Activated CD8-positive, alpha-beta memory T cell treated with anti-CD3 and anti-CD28 coated beads for 1 hour (primary cell): ENCODE results near the gene WTIP.
"Not testable (repeated sequence)": the region's sequence is repeated elsewhere in the genome, so short reads cannot be mapped to it uniquely, and the experiment has no call there.

Source experiments
- DNase-seq, 2 donors: peaks; one replicate each; pipeline ENCODE4 v3.0.0-alpha.2; 2020; ENCODE audit warnings: low read depth in 1 of 2; ENCODE audit errors: extremely low read depth in 1 of 2

WTIP gene

DNA sequence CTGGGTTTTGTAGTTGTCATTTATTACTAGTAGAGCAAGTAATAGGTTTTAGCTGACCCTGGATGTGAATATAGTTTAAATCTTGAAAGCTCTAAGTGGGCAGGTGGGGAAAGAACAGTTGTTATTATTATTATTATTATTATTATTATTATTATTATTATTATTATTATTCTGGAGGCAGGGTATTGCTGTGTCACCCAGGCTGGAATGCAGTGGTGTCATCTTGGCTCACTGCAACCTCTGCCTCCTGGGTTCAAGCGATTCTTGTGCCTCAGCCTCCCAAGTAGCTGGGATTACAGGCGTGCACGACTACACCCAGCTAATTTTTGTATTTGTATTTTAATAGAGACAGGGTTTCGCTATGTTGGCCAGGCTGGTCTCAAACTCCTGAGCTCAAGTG, 3.1 kb upstream of the WTIP start:
- DNase-seq: not testable (repeated sequence)

DNA sequence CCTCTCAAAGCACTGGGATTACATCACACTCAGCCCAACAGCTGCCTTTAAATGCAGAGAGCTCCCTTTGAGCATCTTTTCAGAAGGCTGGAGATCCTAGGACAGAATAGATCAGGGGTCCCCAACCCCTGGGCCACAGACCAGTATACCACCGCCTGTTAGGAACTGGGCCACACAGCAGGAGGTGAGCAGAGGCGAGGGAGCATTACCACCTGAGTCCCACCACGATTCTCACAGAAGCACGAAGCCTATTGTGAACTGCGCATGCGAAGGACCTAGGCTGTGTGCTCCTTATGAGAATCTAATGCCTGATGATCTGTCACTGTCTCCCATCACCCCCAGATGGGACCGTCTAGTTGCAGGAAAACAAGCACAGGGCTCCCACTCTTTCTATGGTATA, 2.2 kb upstream of the WTIP start:
- DNase-seq: no peak

DNA sequence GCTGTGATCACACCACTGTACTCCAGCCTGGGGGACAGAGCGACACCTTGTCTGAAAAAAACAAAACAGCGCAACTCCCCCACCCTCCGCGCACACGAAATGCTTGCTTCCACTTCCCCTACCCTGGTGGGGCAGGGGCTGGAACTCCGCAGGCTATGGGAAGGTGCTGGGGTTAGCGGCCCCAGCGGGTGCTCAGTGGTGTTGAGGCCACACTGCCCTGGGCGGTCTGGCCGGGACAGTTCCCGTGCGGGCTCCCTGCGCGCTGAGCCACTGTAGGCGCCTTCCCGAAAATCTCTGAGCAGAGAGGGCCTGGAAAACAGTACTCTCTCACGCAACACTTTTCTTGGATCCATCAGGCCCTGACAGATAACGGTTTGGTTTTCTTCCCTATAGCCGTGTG, 1.1 kb upstream of the WTIP start:
- no peak for DNase-seq

DNA sequence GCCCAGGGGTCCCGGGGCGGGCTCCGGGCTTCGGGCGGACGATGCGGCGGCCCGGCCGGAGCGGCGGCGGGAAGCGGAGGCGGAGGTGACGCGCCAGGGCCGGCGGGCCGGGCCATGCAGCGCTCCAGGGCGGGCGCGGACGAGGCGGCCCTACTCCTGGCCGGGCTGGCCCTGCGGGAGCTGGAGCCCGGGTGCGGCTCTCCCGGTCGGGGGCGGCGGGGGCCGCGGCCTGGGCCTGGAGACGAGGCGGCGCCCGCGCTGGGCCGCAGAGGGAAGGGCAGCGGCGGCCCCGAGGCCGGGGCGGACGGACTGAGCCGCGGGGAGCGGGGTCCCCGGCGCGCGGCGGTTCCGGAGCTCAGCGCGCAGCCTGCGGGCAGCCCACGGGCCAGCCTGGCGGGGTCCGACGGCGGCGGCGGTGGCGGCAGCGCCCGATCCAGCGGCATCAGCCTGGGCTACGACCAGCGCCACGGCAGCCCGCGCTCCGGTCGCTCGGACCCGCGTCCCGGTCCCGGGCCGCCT, 362 bp downstream of the WTIP start:
- no peak for DNase-seq

DNA sequence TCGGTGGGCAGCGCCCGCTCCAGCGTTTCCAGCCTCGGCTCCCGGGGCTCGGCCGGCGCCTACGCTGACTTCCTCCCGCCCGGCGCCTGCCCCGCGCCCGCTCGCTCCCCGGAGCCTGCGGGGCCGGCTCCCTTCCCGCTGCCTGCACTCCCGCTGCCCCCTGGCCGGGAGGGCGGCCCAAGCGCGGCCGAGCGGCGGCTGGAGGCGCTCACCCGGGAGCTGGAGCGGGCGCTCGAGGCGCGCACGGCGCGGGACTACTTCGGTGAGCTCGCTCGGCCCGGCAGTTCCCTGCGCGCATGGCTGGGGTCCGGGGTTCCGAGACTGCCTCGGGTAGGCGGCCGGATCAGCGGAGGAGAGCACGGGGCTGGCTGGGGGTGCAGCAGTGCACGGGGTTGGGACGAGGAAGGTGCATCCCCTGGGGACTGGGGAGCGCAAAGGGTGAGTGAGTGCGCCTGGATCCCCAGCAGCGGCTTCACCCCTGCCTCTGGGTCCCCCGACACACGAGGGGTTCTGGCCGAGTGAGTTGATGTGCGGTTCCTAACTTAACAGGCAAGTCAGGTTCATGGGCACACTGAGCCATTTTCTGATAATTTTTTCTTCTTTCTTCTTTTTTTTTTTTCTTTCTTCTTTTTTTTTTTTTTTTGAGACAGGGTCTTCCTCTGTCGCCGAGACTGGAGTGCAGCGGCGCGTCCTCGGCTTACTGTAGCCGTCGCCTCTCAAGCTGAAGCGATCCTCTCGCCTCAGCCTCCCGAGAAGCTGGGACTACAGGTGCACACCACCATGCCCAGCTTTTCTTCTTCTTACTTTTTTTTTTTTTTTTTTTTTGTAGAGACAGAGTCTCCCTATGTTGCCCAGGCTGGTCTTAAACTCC, 1.1 kb downstream of the WTIP start:
- no peak for DNase-seq

DNA sequence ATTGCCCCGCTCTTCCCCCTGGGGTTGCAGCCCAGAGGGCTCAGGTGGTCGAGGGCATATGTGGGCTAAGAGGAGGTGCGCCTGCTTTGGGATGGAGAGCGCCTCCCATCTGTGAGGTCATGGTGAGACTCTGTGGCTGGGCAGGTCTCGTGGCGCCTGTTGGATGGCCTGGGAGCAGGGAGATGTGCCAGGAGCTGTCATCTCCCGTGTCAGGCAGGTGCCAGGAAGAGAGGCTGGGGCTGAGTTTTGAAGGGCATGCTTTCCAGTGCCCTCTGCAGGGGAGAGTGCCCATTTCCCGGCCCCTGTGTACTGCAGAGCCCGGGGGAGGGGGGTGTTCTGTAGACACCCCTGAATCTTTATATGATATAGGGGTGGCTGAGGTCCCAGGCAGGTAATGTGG, 2.8 kb downstream of the WTIP start:
- DNase-seq: no peak

DNA sequence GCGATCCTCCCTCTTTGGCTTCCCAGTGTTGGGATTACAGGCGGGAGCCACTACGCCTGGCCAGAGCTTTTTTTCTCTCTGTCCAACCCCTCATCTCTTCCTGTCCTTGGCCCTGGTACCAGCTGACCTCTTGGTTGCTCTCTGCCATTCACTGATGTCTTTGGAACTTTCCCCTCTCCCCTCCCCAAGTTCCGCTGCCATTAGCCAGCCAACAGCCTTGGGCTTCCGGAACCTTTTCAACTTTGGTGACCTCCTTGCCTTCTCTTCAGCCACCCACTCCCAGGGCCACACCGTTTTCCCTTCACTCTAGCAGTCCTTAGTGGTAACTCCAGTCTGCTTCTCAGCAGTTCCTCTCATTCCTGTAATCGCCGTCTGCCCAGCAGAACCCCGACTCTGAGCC, 4.3 kb downstream of the WTIP start:
- DNase-seq: no peak

DNA sequence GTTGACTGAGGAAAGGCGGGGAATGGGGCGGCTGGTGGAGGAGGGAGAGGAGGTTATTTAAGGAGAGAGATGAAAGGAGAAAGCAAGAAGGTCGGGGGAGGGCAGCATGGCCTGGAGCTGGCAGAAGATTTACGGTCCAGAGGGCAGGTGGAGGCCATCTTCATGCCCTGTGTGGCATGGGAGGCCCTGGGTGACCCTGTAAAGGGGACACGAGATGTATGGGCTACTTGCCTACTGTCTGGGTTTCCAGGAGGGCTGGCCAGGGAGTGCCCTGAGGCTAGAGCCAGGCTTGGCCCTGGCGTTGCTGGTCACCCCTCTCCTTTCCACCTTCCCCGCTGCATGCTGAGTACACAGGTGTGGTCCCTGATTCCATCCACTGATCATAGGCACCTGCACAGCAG, 6.1 kb downstream of the WTIP start:
- DNase-seq: no peak

DNA sequence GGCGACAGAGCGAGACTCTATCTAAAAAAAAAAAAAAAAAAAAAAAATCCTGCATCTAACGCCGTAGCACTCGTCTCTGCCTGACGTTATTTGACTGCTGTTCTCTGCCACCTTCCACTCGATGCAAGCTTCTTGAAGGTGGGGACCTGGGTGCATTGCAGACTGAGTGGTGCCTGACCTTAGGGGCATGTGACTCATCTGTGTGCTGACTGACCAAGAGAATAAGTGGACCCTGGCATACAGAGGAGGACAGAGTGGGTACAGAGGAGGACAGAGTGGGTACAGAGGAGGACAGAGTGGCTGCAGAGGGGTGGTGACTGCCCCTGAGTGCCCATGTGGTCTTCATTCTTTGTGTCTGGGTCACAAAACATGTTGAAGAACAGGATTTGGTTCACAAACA, 7.6 kb downstream of the WTIP start:
- DNase-seq: no peak

DNA sequence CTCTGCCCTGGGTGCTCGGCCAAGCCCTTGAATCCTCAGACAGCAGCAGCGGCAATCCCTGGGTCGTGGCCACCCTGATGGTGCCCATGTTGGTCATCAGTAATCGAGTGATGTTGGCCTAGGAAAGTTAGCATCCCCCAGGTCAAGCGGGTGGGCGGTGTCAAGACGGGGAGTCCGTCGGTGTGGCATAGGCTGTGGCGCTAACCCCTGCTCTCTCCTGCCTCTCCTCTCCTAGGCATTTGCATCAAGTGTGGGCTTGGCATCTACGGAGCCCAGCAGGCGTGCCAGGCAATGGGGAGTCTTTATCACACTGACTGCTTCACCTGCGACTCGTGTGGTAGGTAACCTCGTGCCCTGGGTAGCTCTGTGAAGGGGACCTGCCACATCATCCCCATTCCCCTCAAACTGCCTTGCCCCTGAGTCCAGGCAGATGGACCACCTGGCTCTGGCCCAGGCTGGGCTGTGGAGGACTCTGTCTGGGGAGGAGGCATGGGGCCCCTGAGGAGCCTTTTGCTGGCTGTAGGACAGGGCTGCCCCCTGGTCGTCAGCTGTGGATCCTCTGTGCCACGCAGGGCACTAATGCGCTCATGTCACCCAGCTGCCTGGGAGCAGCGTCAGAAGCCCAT, 8.7 kb downstream of the WTIP start:
- DNase-seq: no peak

DNA sequence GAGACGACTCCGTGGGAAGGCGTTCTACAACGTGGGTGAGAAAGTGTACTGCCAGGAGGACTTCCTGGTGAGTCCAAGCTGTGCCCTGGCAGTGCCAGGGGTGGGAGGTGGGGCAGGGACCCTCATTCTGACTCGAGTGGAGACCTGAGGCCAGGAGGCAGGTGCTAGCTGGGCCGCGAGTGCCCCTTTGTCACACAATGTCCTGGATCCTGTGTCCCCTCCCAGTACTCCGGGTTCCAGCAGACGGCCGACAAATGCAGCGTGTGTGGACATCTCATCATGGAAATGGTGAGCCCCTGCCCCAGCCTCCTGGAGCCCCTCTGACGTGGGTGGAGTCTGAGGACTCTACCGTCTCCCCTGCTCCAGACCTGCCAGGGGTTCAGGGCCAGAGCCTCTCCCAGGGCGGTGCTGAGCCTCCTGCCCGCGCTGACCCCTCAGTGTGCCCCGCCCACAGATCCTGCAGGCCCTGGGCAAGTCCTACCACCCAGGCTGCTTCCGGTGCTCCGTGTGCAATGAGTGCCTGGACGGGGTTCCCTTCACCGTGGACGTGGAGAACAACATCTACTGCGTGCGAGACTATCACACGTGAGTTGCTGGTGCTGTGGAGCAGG, 11.6 kb downstream of the WTIP start:
- DNase-seq: no peak

DNA sequence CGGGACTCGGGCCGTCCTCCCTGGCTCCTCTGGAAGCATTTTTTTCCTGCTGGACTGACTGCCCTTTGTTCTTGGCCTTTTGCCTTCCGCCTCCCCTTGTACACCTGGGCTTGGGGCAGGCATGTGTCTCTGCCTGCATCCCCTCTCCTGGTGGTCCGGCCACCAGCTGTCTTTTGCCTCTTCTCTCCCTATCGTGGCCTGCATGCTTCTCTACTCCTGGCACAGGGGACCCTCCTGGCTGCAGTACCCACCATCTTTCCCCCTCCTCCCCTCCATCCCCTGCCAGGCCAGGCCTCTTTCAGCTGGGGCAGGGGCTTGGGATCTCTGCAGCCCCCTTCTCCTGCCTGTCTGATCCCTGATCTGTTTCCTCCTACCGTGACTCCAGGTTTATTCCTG, 12.1 kb downstream of the WTIP start:
- no peak for DNase-seq

DNA sequence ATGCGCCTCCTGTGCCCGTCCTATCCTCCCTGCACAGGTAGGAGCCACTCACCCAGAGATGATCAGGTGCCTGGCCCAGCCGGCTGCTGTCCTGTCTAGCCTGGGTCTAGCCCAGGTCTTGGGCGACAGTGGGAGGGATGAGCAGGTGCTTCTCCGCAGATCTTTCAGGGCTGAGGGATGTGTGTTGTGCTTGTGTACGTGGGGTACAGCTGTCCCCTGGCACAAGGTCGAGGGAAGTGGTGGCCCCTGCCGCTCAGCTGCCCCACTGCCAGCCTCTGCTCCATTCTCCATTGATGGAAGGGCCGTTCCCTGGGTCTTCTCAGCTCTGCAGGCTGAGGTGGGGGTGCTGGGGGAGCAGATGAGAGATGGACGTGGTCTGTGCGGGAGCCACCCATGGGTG, 13.0 kb downstream of the WTIP start:
- no peak for DNase-seq

DNA sequence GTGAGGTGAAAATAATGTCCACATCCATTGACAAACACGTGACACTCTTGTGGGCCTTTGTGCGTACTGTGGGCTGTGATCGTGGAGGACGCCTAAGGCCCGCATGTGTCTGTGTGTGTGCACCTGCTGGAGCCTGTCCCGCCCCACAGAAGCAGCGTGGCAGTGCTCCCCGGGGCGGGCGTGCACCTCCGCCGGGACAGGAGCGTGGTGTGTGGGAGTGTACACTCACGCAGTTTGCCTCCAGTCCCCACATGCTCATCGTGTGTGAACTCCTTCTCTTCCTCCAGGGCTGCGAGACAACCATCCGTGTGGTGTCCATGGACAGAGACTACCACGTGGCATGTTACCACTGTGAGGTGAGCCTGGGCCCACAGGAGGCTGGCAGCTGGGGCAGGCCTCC, 13.9 kb downstream of the WTIP start:
- no peak for DNase-seq

DNA sequence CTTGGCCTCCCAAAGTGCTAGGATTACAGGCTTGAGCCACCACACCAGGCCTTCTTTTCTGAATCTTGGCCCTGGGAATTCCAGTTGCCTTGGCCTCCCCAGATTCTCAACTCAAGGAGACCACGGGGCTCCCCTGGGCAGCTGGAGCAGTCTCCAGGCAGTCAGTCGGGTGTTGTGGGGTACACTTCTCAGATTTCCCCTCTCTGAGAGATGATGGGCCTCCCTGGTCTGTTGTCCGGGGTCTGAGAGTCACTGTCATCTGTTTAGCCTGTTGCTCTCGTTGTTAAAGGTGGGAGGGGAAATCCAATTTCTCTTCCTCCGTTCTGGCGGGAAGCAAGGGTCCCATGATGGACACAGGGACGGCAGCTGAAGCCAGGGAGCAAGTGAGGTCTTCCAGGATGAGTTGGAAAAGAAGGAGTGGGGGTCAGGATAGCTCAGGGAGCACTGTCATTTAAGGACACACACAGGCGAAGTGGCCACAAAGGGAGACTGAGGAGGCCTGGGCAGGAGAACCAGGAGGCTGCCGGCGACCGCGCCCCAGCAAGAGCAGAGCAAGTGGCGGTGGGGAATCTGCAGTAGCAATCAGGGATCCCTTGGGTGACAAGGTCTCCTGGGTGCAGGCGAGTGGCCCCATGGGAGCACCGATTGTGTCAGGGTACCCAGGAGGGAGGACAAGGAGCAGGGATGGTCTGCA, 15.7 kb downstream of the WTIP start:
- no peak for DNase-seq

DNA sequence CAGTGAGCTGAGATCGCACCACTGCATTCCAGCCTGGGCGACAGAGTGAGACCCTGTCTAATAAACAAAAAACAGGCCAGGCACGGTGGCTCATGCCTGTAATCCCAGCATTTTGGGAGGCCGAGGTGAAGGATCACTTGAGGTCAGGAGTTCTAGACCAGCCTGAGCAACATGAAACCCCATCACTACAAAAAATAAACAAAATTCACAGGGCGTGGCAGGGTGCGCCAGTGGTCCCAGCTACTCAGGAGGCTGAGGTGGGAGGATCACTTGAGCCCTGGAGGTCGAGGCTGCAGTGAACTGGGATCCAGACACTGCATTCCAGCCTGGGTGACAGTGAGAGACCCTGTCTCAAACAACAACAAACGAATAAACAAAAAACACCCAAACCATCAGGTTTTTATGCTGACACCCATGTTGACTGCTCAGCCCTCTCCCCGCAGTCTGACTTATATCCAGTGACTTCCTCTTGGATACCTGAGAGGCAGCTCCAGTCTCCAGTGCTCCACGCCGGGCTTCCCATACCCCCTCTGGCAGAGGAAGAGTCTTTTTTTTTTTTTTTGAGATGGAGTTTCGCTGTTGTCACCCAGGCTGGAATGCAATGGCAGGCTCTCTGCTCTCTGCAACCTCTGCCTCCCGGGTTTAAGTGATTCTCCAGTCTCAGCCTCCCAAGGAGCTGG, 17.7 kb downstream of the WTIP start:
- no peak for DNase-seq

DNA sequence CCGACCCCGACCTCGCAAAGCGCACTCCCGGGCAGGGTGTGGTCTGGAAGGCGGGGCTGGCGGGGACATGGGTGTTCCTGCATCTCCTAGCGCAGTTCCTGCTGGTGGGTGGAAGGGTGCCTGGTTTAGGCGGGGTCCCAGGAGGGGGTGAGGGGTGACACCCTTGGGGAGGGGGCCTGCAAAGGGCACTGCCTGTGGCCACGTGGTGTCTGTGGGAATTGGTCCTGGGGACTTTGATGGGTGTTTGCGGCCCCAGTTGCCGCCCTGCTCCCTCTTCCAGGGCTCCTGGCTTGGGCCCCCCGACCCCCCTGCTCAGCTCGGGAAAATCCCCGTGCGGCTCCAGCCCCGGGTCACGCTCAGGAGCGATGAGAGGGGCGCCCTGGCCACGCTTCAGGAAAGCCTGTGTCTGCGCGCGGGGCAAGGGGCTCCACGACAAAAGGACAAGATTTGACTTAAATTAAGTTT, 19.1 kb downstream of the WTIP start:
- DNase-seq: no peak

DNA sequence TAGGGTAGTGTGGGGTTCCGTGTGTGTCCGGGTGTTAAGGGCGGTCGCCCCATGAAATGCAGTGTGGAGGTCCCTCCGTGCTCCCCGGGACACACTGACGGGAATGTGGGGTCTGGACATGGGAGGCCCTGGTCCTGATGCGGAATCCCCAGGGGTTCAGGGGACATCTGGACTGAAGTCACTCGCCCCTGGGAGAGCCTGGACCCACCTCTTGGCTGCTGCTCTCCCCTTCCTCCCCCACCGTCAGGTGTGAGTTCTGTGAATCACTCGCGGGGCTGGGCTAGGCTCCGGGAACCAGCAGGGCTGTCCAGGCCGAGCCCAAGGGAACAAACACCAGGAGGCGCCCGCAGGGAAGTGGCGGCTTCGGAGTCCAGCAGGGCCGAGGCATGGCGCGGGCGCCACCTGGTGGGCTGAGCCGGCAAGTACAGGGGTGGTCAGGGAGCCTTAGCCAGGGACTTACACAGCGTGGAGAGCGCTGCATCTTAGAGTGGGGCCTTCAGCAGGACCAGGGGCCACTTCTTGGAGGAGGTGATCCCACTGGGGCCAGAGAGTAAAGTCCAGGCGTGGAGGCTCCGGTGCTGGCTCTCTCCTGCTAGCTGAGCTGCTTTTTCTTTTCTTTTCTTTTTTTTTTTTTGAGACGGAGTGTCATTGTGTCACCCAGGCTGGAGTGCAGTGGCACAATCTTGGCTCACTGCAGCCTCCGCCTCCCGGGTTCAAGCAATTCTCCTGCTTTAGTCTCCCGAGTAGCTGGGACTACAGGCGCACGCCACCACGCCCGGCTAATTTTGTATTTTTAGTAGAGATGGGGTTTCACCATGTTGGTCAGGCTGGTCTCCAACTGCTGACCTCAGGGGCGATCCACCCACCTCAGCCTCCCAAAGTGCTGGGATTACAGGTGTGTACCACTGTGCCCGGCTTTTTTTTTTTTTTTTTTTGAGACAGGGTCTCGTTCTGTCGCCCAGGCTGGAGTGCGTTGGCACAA, 20.1 kb downstream of the WTIP start:
- DNase-seq: peak; percentile 60 to 74

DNA sequence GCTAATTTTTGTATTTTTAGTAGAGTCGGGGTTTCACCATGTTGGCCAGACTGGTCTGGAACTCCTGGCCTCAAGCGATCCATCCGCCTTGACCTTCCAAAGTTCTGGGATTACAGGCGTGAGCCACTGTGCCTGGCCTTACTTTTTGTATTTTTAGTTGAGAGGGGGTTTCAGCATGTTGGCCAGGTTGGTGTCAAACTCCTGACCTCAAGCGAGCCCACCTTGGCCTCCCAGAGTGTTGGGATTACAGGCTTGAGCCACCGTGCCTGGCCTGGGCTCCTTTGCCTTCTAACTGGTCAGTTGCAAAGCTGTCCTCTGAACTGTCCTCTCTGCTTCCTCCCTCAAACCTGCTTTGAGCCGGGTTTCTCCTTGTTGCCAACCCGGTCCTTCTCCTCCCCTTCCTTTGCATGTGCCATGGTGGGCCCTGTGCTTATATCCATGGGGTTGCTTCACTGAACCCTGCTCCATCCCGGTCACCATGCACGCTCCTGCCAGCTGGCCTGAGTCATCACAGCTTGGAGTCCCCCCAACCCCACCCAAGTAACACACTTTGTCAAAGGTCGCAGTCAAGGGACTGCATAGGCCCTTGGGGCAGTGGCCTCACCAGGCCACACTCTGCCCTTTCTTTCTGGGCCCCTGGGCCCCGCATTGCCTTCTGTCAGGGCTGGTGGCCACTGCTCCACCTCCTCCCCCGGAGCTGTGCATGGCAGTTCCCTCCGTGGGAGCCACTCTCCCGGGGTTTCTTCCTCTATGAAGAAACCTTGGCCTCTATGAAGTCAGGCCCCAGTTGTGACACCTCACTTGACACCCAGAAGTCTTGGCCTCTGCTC, 21.2 kb downstream of the WTIP start:
- no peak for DNase-seq
